HG02970 (cell line): ENCODE results near the gene KICS2.

Source experiments
- ATAC-seq: cut with Tn5 transposase; IDR thresholded peaks from one replicate; pipeline ENCODE4 v1.9.1; 2021; ENCODE audit warnings: mild to moderate bottlenecking, moderate library complexity, moderate number of reproducible peaks; ENCODE audit not compliant: unreplicated experiment, low FRiP score

The KICS2 gene

GRCh38 chr12:64178122-64178521 is 44.0 kb downstream of the KICS2 start:
- ATAC-seq = no peak

DNA sequence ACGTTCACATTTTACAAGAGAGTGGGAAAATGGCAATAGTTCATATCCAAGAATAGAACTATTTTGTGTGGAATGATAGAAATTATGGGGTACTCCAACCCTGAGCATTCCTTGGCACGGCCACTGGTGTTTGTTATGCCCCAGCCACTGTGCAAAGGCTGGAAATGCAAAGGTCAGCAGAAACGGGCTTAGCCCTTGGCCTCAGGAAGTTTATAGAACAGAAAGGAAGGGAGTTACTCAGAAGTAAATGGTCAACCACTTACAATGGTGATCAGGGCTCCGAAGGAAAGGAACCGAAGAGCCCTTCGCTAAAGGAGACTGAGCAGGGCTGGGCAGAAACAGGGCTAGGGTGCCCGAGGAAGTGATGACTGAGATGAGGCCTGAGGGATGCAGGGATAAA is 45.1 kb downstream of the KICS2 start:
- no peak for ATAC-seq

GRCh38 chr12:64175254-64175945 is 46.7 kb downstream of the KICS2 start:
- ATAC-seq = no peak

DNA sequence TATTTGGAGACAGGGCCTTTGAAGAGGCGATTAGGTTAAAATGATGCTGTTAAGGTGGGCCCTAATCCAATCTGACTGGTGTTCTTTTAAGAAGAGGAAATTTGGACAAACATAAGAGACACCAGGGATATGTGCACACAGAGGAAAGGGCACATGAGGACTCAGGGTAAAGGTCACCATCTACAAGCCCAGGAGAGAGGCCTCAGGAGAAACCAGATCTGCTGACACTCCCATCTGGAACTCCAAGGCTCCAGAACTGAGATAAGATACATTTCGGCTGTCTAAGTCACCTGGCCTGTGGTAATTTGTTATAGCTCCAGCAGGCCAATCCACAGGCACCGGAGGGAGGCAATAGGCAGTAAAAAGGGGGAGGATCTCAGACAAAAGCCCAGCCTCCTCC is 48.6 kb downstream of the KICS2 start:
- ATAC-seq = no peak
